Right forelimb (tissue), 1 donor: Measurements from ENCODE around the gene EIF5B.

Experiments used
- DNase-seq: peaks from one replicate; pipeline ENCODE4 v3.0.0-alpha.2; 2018

The EIF5B gene

DNA sequence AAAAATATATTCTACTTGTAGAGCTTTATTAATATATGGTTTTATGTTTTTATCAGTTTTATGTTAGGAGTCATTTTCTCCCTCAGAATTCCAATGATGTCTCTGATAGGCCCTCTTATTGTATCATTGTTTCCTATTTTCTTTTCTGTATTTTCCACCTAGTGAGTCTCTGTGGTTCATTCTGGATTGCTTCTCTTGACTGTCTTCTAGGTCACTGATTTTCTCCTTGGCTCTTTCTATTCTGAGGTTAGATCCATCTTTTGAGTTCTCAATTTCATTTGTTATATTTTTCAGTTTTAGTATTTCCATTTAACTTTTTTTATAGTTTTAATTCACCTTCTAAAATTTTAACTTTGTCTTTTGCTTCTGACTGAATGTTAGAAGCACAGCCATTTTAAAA is 37.6 kb downstream of the EIF5B start:
- no peak for DNase-seq

DNA sequence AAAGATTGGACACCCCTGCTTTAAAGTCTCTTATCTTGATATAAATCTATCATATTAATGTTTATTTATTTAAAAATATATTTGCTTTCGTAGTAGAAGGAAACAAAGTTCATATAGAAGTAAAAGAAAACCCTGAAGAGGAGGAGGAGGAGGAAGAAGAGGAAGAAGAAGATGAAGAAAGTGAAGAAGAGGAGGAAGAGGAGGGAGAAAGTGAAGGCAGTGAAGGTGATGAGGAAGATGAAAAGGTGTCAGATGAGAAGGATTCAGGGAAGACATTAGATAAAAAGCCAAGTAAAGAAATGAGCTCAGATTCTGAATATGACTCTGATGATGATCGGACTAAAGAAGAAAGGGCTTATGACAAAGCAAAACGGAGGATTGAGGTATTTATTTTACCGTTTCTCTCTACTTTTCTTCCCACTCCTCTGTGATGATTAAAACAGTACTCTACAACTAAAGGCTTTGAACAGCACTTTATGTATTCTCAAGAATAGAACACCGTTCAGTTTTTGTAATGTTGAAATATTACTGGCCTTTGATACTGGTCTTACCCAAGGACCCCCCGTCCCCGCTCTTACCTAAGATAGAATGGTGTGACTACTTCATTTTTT is 39.2 kb downstream of the EIF5B start:
- DNase-seq = no peak

DNA sequence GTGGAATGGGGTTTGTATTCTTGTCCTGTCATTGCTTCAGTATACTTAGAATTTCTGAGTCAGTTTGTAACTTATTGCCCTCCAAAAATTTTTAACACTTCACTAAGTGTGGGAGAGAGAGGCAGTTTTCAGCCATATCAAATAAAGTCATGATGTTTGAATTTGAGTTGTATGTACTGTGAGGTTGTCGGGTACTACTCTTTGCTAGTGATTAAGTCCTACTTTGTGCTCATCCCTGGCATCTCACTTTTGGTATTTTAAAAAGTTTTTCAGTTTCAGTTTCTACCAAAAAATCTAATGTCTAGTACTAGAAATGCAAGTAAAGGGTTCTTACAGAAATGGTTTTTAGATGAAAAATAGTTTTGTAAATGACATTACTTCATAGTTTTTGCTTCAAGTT is 40.7 kb downstream of the EIF5B start:
- DNase-seq = no peak

DNA sequence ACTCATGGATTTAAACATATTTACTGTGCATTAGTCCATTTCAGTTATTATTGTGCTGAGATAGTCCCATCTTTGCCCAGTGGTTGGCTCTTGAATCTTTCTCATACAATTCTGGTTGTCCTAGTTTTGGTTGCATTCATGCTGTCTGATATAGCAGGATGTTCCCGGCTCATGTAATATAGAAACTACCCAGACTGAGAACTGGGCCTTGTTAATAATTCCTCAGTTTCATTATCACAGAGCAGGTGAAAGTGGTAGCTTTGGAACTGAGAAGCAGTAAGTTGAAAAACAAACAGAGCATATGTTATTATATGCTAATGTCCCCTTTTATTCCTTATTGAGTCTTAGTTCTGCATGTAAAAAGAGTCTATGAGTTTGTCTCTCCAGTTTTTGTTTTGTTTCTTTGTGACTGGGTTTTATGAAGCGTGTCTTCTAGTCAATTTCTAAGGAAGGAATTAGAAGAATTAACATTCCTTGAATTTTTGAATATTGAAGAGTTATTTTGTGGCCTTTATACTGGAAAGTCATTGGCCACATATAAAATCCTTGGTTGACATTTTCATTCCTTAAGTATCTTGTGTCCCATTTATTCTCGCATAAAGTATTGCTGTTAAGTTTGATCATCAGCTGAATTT is 43.3 kb downstream of the EIF5B start:
- DNase-seq = no peak

DNA sequence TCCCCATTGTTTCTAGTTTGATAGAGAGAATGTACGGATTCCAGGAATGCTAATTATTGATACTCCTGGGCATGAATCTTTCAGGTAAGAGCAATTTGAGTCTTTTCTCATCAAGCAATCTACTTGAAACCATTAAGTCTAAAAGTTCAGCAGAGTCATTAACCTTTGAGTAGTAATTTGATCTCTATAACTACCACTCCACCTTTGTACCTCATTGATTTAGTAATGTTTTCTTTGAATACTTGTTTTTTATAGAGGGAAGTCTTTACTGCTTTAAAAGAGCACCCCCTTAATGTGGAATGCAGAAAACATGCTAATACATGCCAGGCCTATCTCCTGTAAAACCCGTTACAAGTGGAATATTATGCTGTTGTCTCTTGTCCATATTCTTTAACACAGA is 45.0 kb downstream of the EIF5B start:
- DNase-seq = no peak

DNA sequence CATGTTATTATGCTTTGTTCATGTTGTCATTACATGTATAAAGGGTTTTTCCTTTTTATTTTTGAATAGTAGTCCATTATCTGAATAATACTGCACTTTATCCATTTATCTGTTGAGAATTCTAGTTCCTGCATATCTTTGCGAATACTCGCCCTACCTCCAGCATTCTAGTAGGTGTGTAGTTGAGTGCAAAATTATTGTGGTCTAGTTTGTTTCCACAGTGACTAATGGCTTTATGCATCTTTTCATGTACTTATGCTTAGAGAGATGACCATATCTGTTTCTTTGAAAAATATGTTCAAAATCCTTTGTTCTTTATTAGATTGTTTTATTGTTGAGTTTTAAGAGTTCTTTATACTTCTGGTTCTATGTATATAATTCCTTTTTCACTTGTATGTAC is 48.8 kb downstream of the EIF5B start:
- DNase-seq = no peak

DNA sequence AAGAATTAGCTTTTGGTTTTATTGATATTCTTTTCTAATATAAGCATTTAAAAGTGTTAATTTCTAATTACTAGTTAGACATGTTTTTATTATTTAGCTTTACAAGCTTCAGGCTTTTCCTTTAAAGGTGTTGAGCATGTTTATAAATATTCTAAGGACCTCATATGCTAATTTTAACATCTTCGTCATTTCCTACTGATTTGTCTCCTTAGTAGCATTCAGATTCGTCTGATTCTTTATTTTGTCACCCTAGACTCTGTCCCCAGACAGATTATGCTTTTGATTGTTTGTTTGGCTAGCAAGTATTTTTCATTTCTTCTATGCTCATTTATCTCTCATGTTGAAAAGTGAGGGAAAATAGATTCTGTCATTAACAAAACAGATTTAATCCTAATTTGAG is 51.7 kb downstream of the EIF5B start:
- no peak for DNase-seq

DNA sequence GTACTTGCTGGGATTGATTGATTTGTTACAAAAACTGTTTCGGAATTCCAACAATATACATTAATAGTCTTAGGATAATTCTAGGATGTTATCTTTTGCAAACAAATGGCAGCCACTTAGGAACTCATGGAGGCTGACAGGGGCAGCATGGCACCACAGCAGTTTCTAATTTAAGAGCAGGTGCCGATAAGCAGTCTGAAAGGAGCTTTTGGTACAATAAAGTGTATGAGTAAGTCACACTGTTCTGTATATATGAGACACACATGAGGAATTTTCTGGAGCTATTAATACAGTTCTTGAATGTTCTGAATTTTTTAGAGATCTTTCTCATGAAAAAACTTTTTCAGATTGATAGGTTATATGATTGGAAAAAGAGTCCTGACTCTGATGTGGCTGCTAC is 52.2 kb downstream of the EIF5B start:
- DNase-seq = no peak

DNA sequence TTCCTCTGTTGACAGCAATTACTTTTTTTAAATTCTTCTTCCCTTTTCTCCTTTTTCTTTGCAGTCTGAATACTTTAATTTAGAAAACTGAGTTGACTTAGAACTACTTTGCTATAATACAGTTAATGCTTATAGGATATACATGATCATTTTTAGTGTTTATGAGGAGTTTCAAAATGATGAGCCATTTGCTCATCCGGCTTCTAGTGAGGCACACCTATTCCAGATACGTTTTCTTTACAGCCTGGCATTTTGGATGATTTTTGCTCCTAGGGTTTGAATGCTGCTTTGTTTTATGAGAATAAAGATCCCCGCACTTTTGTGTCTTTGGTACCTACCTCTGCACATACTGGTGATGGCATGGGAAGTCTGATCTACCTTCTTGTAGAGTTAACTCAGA is 52.8 kb downstream of the EIF5B start:
- DNase-seq = no peak

DNA sequence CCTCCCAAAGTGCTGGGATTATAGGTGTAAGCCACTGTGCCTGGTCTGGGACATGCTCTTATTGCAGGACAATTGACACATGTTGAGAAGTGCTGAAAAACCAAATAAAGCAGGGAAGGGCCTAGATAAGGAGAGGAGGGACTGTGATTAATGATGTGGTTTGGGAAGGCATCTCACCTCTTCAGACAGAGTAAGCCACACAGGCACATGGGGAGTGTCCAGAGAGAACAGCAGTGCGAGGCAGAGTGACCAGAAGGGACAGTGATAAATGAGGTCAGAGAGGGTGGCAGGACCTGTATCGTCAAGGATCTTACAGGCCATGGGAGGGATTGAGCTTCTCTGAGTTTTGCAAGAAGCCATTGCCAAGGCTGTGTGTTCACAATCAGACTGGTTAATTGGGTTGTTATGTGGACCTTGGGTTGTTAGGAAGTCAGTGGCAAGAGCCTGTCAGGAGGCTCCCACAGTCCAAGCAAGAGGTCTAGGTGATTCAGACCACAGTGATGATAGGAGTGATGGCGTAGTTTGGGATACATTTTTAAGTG is 58.5 kb downstream of the EIF5B start:
- no peak for DNase-seq

DNA sequence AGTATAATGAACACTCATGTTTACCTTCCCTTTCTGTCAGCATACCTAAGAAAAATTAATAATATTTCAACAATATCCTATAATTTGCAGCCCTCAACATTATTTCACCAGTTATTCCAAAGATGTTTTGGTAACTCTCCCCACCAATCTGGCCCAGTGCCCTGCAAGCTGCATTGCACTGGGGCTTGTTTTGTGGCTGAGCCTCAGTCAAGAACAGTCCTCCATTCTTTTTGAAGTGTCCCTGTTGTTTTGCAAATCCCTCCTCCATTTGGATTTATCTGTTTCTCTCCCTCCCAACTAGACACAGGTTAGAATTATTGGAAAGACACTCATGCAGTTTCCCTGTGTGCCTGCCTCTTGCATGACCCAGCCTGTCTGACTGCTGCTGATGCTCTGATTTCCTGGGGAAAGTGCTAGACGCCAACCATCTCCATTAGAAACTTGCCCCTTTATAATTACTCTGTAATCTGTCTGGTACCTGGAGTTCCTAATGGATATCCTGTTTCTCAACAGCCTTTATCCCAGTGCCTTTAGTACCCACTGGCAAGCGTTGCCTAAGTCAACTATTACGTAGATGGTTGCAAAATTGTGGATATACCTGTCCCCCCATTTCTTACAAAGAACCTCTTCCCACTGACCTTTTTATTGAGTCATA is 60.2 kb downstream of the EIF5B start:
- DNase-seq = no peak

DNA sequence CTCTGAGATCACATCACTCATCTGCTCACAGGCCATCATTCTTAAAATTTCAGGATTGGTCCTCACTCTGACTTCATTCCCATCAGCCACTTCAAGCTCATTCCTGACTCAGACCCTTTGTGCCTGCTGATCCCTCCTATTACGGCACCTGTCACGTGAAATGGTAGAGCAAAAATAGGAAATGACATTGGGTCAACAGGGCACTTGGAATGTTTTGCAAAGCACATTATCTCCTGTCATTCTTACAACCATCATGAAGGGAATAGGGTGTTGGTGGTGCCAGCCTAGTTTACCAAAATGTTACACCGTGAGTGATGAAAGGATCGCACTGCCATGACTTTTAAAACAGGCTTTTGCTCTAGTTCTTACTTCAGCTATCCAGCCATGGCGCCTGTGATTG is 61.1 kb downstream of the EIF5B start:
- DNase-seq = no peak

DNA sequence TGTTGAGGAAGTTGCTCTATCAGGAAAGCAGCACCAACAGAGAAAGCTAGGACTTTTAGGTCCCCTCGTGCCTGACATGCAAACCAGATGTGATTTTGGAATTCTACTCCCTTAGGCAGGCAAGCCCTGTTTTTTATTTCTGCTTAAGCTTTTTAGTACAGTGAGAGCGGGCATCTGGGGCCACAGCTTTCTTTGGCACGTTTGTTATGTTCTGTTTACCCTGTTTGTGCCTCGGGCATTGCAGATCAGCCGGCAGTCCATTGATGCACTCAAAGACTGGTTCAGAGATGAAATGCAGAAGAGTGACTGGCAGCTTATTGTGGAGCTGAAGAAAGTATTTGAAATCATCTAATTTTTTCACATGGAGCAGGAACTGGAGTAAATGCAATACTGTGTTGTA is 61.9 kb downstream of the EIF5B start:
- DNase-seq = no peak

DNA sequence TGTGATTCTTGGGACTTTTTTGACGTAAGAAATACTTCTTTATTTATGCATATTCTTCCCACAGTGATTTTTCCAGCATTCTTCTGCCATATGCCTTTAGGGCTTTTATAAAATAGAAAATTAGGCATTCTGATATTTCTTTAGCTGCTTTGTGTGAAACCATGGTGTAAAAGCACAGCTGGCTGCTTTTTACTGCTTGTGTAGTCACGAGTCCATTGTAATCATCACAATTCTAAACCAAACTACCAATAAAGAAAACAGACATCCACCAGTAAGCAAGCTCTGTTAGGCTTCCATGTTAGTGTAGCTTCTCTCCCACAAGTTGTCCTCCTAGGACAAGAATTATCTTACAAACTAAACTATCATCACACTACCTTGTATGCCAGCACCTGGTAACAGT is 62.6 kb downstream of the EIF5B start:
- DNase-seq = no peak

DNA sequence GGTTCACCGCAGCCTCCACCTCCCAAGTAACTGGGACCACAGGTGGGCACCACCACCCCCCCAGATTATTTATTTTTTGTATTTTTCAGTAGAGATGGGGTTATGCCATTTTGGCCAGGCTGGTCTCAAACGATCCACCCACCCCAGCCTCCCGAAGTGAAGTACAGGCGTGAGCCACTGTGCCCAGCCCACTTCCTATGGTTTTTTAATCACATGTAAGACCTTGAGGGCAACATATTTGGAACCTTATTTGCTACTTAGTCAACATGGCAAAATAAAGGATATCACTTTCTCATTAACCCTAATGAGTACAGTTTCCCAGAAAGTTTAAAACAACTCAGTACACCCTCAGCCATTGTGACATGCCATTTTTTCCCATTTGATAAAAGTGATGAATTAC is 64.7 kb downstream of the EIF5B start:
- no peak for DNase-seq

DNA sequence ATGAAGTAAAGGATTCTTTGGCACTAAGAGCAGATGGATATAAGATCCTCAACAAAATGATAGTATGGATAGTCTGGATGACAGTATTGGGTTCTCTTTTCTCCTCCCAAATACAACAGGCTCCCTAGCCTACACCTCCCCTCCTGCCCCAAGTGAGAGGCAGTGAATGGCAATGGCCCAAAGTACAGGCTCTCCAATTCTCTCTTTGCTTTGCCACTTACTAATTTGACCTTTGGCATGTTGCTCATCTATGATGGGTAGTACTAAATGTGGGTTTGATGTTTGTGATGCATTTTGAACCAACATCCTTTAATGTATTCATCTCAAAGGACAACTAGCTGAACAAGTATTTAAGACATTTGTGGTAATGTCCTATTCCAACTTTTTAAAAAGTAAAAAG is 65.9 kb downstream of the EIF5B start:
- no peak for DNase-seq

DNA sequence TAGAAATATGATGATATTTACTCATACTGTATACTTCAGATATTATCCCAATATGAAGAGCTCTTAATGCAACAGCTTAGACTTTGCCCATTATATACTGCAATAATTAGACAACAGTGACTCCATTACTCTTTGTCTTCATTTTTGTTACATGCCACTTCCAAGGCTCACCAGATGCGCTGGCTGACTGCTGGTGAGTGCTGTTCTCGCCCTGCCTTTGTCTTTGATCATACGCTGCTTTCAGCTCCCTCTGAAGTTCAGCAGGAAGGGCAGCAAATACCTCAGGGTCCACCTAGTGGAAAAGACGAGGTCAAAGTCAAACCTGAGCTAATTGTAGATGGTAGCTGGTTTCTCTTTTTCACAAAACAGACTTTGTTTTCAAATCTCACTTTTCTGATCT is 66.3 kb downstream of the EIF5B start:
- DNase-seq = no peak

DNA sequence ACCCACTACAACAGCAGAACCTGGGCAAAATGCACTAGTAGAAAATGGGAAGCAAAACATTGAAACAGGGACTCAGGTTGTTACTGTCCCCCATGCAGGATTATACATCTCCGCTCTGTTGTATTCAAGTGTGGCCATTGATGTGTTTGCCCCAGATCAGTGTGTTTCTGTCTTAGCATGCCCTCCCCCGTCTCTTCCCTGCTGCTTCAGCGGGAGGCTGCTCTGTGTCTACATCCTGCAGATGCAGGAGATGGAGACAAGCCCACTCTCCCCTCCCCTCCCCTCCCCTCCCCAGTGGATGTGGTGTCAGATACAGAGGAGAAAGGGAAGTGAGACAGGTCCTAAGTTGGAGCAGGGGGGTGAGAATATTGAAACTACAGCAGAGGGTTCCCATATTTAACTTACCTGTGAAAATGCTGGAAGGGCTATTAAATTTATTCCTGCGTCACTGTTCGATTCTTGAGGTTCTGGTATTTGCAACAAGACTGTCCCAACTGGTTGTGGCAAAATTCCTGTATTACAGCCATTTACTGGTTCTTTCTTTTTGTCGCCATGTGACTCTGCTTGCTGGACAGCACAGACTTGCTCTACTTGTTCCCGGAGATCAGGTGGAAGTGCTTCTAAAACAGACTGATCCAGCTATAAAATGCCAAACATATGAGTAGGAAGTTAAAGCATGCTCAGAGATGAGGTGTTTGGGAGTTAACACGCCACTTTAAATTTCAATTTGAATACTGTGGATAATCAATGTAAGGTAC is 67.0 kb downstream of the EIF5B start:
- no peak for DNase-seq

DNA sequence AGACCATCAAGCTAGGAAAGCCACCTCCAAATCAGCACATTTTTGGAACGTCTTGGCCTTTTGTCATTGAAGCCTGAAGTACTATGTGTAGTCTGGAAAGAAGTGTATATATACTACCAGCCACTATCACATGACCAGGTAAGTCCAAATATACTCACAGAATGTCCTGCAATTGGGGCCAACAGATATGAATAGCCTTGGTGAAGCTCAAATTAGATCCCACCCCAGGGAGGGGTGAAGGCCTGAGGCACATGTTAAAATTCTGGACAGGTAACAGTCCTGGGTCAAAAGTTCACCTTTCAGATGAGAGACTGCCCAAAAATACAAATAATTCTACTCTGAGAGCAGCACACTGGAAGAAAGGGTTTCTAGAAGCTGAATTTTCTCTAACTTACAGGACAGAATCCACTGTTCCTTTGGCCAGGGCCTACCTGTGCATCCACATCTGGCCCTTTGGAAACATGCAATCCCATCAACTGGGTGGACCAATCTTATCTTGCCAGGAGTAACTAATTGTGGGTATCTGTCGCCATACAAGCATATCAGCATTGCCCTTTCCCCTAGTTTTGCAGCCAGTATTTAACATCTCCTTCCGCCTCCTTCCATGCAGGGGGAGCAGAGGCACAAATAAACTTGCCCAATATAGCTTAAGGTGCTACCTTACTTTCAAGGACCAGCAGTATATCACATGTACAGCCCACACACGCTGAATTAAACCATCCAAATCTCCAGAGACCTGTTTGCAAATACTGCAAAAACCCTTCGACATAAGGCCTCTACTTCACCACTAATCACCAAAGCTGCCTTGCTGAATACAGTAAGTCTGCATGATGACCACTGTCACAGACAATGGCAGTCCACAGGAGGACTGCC is 67.8 kb downstream of the EIF5B start:
- no peak for DNase-seq

DNA sequence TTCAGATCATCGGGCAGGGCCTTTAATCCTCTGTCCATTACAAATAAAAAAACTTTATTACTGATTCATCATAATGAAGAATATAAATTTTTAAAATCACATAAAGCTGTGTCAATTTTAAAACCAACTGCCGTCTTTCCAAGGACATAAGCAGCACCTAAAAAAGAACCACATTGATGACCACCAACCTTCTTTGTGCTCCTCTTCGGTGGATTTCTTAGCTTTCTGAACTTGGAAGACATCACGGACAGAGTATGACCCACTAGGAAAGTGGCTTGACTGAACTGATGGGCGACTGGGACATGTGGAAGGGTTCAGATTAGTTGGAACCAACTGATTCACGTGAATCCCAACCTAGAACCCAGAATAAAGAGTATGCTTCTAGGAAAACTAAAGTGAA is 68.9 kb downstream of the EIF5B start:
- DNase-seq = no peak

DNA sequence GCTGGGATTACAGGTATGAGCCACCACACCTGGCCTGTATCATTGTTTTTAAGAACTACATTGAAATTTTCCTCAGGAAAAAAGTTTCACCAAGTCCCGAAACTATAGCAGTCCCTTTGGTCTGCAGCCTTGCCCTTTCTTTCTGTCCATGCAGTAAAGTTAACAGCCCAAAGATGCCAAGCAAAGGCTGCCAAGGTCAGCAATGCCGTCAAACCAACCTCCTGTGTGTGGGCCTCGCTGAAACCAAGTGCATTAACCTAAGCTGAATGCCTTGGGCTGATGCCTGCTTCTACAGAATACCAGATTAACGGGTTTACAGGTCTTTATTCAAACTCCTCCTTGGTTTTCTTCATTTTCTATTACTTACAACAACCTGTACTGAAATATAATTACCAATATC is 73.1 kb downstream of the EIF5B start:
- DNase-seq = no peak

DNA sequence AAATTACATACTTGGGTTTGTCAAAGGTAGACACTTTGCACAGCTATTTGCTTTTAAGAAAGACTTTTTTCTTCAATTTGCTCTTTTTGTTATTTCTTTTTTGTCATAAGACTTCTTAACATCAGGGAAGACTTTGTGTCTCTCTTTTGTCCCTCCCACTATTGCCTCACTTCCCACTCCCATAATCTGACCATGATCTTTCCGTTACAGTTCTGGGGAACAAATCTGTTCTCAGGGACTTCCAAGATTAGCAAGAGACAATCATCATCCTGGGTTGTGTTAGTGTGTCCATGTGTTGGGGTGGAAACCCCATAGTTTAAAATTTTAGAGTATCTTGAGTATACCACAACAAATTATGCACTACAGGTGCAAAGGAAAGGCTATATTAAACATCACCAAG is 77.4 kb downstream of the EIF5B start:
- no peak for DNase-seq

DNA sequence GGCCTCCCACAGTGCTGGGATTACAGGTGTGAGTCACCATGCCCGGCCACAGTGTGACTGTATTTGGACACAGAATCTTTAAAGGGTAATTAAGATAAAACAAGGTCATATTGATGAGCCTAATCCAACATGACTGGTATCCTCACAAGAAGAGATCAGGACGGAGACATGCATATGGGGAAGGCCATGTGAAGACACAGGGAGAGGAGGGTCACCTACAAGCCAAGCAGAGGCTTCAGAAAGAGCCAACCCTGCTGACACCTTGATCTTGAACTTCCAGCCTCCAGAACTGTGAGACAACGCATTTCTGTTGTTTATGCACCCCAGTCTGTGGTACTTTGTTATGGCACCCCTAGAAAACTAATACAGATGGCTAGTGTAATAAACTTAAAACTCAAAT is 80.2 kb downstream of the EIF5B start:
- no peak for DNase-seq
